OCI-LY7 (cell line): ENCODE data around the gene TRIML1. TPM values are rescaled to one million over a fixed set of nuclear protein-coding genes. Genes with fewer than 3 reads are reported as not detected.

Source experiments
- BruUV-seq: library from RNA; stranded (reverse); fragments of 400-500 nt; replicated peaks from 2 replicates; lab custom pipeline; 2021; lab: Mats Ljungman, UMichigan
- CTCF ChIA-PET: fragments of 300-600 bp; sonication (Branson Sonifier 250); formaldehyde crosslinking; loops from one replicate; lab custom pipeline; 2022; ENCODE audit warnings: antibody characterized with exemption; ENCODE audit not compliant: unreplicated experiment; lab: Charles Lee
- POLR2A ChIA-PET: fragments of 300-600 bp; sonication (Branson Sonifier 250); formaldehyde crosslinking; loops from one replicate; lab custom pipeline; 2022; ENCODE audit warnings: antibody characterized with exemption; lab: Charles Lee
- DNase-seq: peaks from one replicate; pipeline ENCODE4 v3.0.0-alpha.2; 2015; ENCODE audit warnings: low spot score
- H2AFZ ChIP-seq: fragments of 200-600 bp; sonication (generic), shearing (Covaris generic); 2 replicates; pipeline ENCODE4 v1.6.1; 2014; ENCODE audit warnings: mild to moderate bottlenecking, antibody characterized with exemption, low read length, moderate library complexity
- H3K27ac ChIP-seq: fragments of 200-600 bp; sonication (generic); 2 replicates; pipeline ENCODE4 v1.5.1; 2014; ENCODE audit warnings: mixed run types, low read depth, mild to moderate bottlenecking, moderate library complexity, low read length, inconsistent platforms; ENCODE audit not compliant: poor library complexity, severe bottlenecking
- H3K36me3 ChIP-seq: fragments of 200-600 bp; sonication (generic); 2 replicates; pipeline ENCODE4 v1.6.1; 2014; ENCODE audit warnings: mild to moderate bottlenecking, antibody characterized with exemption, low read length, moderate library complexity, mixed read lengths; ENCODE audit not compliant: insufficient read depth
- H3K4me1 ChIP-seq: fragments of 200-600 bp; sonication (generic); 2 replicates; pipeline ENCODE4 v1.5.1; 2014; ENCODE audit warnings: mild to moderate bottlenecking, low read length; ENCODE audit not compliant: insufficient read depth, poor library complexity, severe bottlenecking
- H3K4me2 ChIP-seq: fragments of 200-600 bp; sonication (generic); 2 replicates; pipeline ENCODE4 v1.6.1; 2014; ENCODE audit warnings: mild to moderate bottlenecking, low read length
- H3K4me3 ChIP-seq: fragments of 200-600 bp; sonication (generic); 2 replicates; pipeline ENCODE4 v1.5.1; 2014; ENCODE audit warnings: mild to moderate bottlenecking, low read depth, low read length; ENCODE audit not compliant: poor library complexity, severe bottlenecking
- H3K79me2 ChIP-seq: fragments of 200-600 bp; sonication (generic); 2 replicates; pipeline ENCODE4 v1.6.1; 2016; ENCODE audit warnings: low read depth, mild to moderate bottlenecking, low read length, moderate library complexity, mixed read lengths; ENCODE audit not compliant: insufficient read depth
- H3K9me2 ChIP-seq: fragments of 200-600 bp; sonication (generic); 2 replicates; pipeline ENCODE4 v1.6.1; 2016; ENCODE audit warnings: mild to moderate bottlenecking, low read length, mixed read lengths; ENCODE audit not compliant: insufficient read depth
- H3K9me3 ChIP-seq: fragments of 200-600 bp; sonication (generic); 2 replicates; pipeline ENCODE4 v1.6.1; 2014; ENCODE audit warnings: mild to moderate bottlenecking, mixed run types, low read length, mixed read lengths
- H4K20me1 ChIP-seq: fragments of 200-600 bp; sonication (generic); 2 replicates; pipeline ENCODE4 v1.6.1; 2014; ENCODE audit warnings: mild to moderate bottlenecking, antibody characterized with exemption, low read length, moderate library complexity, mixed read lengths; ENCODE audit not compliant: insufficient read depth
- EZH2phosphoT487 ChIP-seq: fragments of 200-600 bp; sonication (generic); IDR thresholded peaks from 2 replicates; pipeline ENCODE4 v1.6.1; 2018; ENCODE audit warnings: low read depth, borderline replicate concordance, mild to moderate bottlenecking, mixed run types, antibody characterized with exemption, low read length, moderate library complexity, mixed read lengths
- intact Hi-C: fragments of 100-400 bp; cut with micrococcal nuclease; formaldehyde crosslinking; loops from one replicate; pipeline ENCODE4 v1.10.0; 2022; ENCODE audit not compliant: unreplicated experiment
- total RNA-seq, 2 experiments: library from RNA; depleted of rRNA in 1 of 2; stranded (reverse); fragments of >200 nt in 1 of 2; shearing (Covaris generic) in 1 of 2; gene quantifications; 2 replicates each; pipeline ENCODE4 v1.2.3, GENCODE V29; 2014 to 2022
- TF ChIP-seq, protein P1 (sequence below): fragments of 200-600 bp; sonication (generic); conservative IDR thresholded peaks from 2 replicates; pipeline ENCODE4 v1.5.1; 2014; ENCODE audit warnings: mild to moderate bottlenecking, antibody characterized with exemption, low read length, moderate library complexity, mixed read lengths

The TRIML1 gene
- total RNA-seq, 2 experiments from 2014 or later: not detected

DNA sequence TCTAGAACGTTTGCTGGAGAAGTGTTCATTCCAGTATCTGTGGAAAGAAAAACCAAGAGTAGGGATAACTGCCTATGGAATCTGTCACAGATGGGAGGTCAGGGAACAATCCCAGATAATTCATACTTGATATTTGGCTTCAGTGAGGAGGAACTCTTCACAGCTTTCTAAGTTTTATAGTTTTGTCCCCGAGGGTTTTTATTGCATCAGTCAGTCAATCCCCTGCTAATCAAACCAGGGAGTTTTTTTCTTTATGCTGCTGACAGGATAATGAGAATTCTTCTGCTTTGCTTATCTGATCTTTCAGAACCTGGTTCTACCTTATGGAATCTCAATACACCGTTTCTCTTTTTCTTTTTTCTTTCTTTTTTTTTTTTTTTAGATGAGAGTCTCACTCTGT lies 29.2 kb upstream of the TRIML1 start:
- no peak for DNase-seq
- no peaks in the 10 kb centered on the region for H3K4me1 ChIP-seq
- ChIA-PET POLR2A (interaction anchor here (0.7 kb wide), 1 partner anchor 763 kb away, joined by 3 read pairs; no protein-coding TSS in a partner anchor), CTCF (no interaction called here)
- no peak overlapping the region for H3K4me3 ChIP-seq
- H3K9me3 ChIP-seq: no peaks in the 10 kb centered on the region
- intact Hi-C loops: no loop called here
- no TSS peak for BruUV-seq
- H3K36me3 ChIP-seq: no peaks in the 10 kb centered on the region
- H3K9me2 ChIP-seq: no peaks in the 10 kb centered on the region
- no peak overlapping the region for H3K4me2 ChIP-seq
- no peaks in the 10 kb centered on the region for H3K79me2 ChIP-seq
- TF ChIP-seq EZH2phosphoT487: no peak
- TF ChIP-seq, protein P1, sequence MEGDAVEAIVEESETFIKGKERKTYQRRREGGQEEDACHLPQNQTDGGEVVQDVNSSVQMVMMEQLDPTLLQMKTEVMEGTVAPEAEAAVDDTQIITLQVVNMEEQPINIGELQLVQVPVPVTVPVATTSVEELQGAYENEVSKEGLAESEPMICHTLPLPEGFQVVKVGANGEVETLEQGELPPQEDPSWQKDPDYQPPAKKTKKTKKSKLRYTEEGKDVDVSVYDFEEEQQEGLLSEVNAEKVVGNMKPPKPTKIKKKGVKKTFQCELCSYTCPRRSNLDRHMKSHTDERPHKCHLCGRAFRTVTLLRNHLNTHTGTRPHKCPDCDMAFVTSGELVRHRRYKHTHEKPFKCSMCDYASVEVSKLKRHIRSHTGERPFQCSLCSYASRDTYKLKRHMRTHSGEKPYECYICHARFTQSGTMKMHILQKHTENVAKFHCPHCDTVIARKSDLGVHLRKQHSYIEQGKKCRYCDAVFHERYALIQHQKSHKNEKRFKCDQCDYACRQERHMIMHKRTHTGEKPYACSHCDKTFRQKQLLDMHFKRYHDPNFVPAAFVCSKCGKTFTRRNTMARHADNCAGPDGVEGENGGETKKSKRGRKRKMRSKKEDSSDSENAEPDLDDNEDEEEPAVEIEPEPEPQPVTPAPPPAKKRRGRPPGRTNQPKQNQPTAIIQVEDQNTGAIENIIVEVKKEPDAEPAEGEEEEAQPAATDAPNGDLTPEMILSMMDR: no peak
- no peaks in the 10 kb centered on the region for H4K20me1 ChIP-seq
- H2AFZ ChIP-seq: no peak overlapping the region
- no peak overlapping the region for H3K27ac ChIP-seq

DNA sequence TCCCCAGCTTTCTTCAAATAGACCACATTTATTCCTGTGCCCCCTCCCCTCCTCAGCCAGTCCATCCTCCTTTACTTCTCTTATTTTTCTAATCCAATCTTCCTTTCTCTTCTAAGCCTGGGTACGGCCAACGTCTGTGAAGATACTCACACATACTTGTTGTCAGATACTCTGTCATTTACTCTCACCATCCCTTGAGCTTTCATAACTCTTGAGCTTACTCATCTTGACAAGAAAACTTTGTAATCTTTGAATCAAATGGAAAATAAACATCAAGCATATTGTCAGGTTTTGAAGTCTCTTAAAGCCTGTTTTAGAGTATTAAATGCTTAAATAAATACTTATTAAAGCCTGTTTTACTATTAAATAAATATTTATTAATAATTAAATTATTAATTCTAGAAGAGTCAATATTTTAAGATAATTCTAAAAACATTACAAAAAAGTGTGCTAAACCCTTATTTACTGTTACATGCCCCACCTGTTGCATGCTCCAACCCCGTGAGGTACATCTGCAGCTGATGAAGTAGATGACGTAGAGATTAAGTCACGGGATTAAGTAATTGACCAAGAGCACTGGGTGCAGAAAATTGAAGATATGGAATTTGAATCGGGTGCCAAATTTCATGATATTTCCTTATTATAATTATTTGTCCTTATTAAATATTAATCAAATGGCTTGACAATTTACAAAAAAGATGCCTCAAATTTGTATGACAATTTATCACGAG lies 28.3 kb upstream of the TRIML1 start:
- Histone ChIP-seq H3K9me3 (no peaks in the 10 kb centered on the region), H3K36me3 (no peaks in the 10 kb centered on the region), H4K20me1 (no peaks in the 10 kb centered on the region), H2AFZ (no peak overlapping the region), H3K9me2 (no peaks in the 10 kb centered on the region), H3K79me2 (no peaks in the 10 kb centered on the region), H3K4me3 (no peak overlapping the region), H3K4me2 (no peak overlapping the region), H3K4me1 (no peaks in the 10 kb centered on the region), H3K27ac (no peak overlapping the region)
- intact Hi-C loops: no loop called here
- no peak for TF ChIP-seq EZH2phosphoT487
- TF ChIP-seq, protein P1: no peak
- no peak for DNase-seq
- CTCF ChIA-PET: no interaction called here
- BruUV-seq: no TSS peak
- POLR2A ChIA-PET: interaction anchor here (0.6 to 0.7 kb wide), 2 partner anchors 90 to 763 kb away, joined by 3 read pairs; no protein-coding TSS in a partner anchor

DNA sequence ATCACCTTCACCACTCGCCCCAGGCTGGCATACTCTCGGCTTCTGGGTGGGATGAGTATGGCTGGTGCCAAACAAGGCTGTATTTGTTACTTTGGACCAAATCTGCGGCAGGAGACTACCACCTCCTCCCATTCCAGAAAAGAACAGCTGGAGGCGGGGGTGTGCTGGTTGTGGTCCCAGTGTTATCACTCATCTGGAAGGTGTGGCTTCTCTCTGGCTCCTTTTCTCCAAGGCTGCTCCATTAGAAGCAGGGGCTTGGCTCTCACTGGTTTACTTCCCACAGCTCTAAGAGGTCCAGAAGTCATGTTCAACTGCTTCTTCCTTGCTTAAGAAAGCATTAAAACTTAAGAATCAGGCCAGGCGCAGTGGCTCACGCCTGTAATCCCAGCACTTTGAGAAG lies 27.3 kb upstream of the TRIML1 start:
- Histone ChIP-seq H3K36me3 (no peaks in the 10 kb centered on the region), H4K20me1 (no peaks in the 10 kb centered on the region), H3K27ac (no peak overlapping the region), H2AFZ (no peak overlapping the region), H3K4me3 (no peak overlapping the region), H3K4me2 (no peak overlapping the region), H3K9me2 (no peaks in the 10 kb centered on the region), H3K79me2 (no peaks in the 10 kb centered on the region), H3K9me3 (no peaks in the 10 kb centered on the region), H3K4me1 (no peaks in the 10 kb centered on the region)
- POLR2A ChIA-PET: interaction anchor here (1.0 kb wide), 1 partner anchor 12 kb away, joined by 3 read pairs; no protein-coding TSS in a partner anchor
- no peak for DNase-seq
- no peak for TF ChIP-seq EZH2phosphoT487
- TF ChIP-seq, protein P1: no peak
- no TSS peak for BruUV-seq
- CTCF ChIA-PET: no interaction called here
- intact Hi-C loops: no loop called here
